Mucosa of descending colon (tissue), 3 donors: ENCODE results near the gene RDH8. TPM values are rescaled to one million over a fixed set of nuclear protein-coding genes. Genes with fewer than 3 reads are reported as not detected.
A peak's percentile ranks its signal among the peaks of the same experiment; 100 is the strongest.

Experiments used
- ATAC-seq: fragments of 200-7000 bp; cut with Tn5 transposase; one replicate; pipeline ENCODE4 v1.9.1; 2020; ENCODE audit warnings: mild to moderate bottlenecking, moderate library complexity
- DNase-seq, 3 donors: peaks; one replicate each; pipeline ENCODE4 v3.0.0-alpha.2; 2020
- H3K36me3 ChIP-seq: fragments of 200-600 bp; one replicate; pipeline ENCODE4 v1.8.0; 2021; ENCODE audit warnings: low read depth, mild to moderate bottlenecking
- H3K4me1 ChIP-seq: fragments of 200-600 bp; one replicate; pipeline ENCODE4 v1.8.0; 2021; ENCODE audit warnings: low read depth, mild to moderate bottlenecking
- H3K4me3 ChIP-seq: fragments of 200-600 bp; one replicate; pipeline ENCODE4 v1.8.0; 2021; ENCODE audit warnings: mild to moderate bottlenecking
- H3K9me3 ChIP-seq: fragments of 200-600 bp; one replicate; pipeline ENCODE4 v1.8.0; 2021; ENCODE audit warnings: mild to moderate bottlenecking
- CTCF ChIP-seq: fragments of 200-600 bp; IDR thresholded peaks from one replicate; pipeline ENCODE4 v1.8.0; 2022; ENCODE audit warnings: antibody characterized with exemption, mild to moderate bottlenecking
- intact Hi-C, 2 donors: fragments of 100-400 bp; cut with DNase I in 1 of 2; cut with micrococcal nuclease in 1 of 2; formaldehyde crosslinking; loops; one replicate each; pipeline versions ENCODE4 v1.11.0 to v1.11.1; 2022; cut with DNase I, micrococcal nuclease
- total RNA-seq, 3 donors: library from RNA; stranded (reverse); fragmentation: NEBNext Ultra II Directional in 2 of 3; extraction: Animal tissue kit (Norgen Biotek cat#: 25700) in 2 of 3; gene quantifications; one replicate each; pipeline versions ENCODE4 v1.2.1 to v1.2.4, GENCODE V29; 2021 to 2023
- donor health status: DM: no; HTN: no; CAD: no; lungs with moderate emphysema.
- donor health status: DM: no; HTN: no; CAD: no.
- donor health status: DM: no; HTN: yes; CAD: no.

Gene RDH8
- total RNA-seq, 3 donors from 2014 or later: not detected

GRCh38 chr19:10009714-10010224 lies 3.5 kb upstream of the RDH8 start:
- TF ChIP-seq CTCF: no peak
- no peaks in the 10 kb centered on the region for H3K36me3 ChIP-seq
- H3K4me1 ChIP-seq: peaks cover 14% of the 10 kb centered on the region
- H3K4me3 ChIP-seq: no peak overlapping the region
- no peaks in the 10 kb centered on the region for H3K9me3 ChIP-seq
- ATAC-seq (no peak), DNase-seq (no peak)
- intact Hi-C loops: no loop called here

- intact Hi-C loops: no loop called here
- peak; percentile 58 for ATAC-seq
- Histone ChIP-seq H3K9me3 (no peaks in the 10 kb centered on the region), H3K4me1 (peaks cover 14% of the 10 kb centered on the region), H3K36me3 (no peaks in the 10 kb centered on the region), H3K4me3 (no peak within 1 kb of the TSS)
- TF ChIP-seq CTCF: no peak
- peak; percentile 35 to 73 (median 59) for DNase-seq
Observed at GRCh38 chr19:10010247-10010691, 3.0 kb upstream of the RDH8 start, which contains the start of gene COL5A3. Gene COL5A3, minus strand, starts transcription at chr19:10010504. Its CDS starts 119 bp downstream, at chr19:10010385.

- Histone ChIP-seq H3K36me3 (no peaks in the 10 kb centered on the region), H3K4me3 (no peak overlapping the region), H3K9me3 (no peaks in the 10 kb centered on the region), H3K4me1 (peaks cover 14% of the 10 kb centered on the region)
- no peak for TF ChIP-seq CTCF
- ATAC-seq: no peak
- intact Hi-C loops: no loop called here
- DNase-seq: no peak
Observed at GRCh38 chr19:10010939-10011338, 2.3 kb upstream of the RDH8 start.

DNA sequence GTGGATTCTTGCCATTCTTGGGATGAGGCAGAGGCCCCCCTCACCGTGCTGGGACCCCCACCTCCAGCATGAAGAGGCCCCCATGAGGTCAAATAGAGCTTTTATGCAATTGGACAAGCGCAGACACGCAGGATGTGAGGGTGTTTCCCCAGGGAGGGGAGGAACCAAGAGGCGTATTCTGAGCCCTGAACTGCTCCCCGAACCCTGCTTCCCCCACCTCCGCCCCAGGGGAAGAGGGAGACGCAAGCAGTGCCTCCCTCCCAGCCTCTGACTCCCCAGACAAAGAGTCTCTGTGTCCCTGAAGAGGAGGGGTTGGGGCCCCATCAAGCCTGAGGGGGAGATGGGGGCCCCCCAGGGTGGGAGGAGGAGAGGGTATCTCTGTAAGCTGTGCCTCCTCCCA lies 1.3 kb upstream of the RDH8 start:
- DNase-seq (no peak), ATAC-seq (no peak)
- intact Hi-C loops: no loop called here
- H3K4me1 ChIP-seq: peaks cover 14% of the 10 kb centered on the region
- no peaks in the 10 kb centered on the region for H3K9me3 ChIP-seq
- no peaks in the 10 kb centered on the region for H3K36me3 ChIP-seq
- no peak overlapping the region for H3K4me3 ChIP-seq
- no peak for TF ChIP-seq CTCF

GRCh38 chr19:10013834-10014618 lies 743 bp downstream of the RDH8 start:
- DNase-seq (peak in 1 of 3 donors; percentile 21), ATAC-seq (peak; percentile 84)
- H3K4me3 ChIP-seq: no peak overlapping the region
- H3K36me3 ChIP-seq: no peaks in the 10 kb centered on the region
- TF ChIP-seq CTCF: no peak
- no peaks in the 10 kb centered on the region for H3K9me3 ChIP-seq
- intact Hi-C loops: no loop called here
- peaks cover 14% of the 10 kb centered on the region for H3K4me1 ChIP-seq
